ENCODE data around the gene C6orf163.

- no peak for TF ChIP-seq POLR2AphosphoS5 (IDR thresholded peaks at IDR 0.05; ENCODE audit: borderline replicate concordance, low read depth, low read length)
- TF ChIP-seq EZH2 (IDR thresholded peaks at IDR 0.05) = no peak
Observed at GRCh38 chr6:87397656-87398055, 53.0 kb downstream of the C6orf163 start.
